GOT3 (cell line): Measurements from ENCODE around the gene SLC8A1.

ENCODE experiments used
- DNase-seq: peaks from one replicate; lab custom pipeline; 2025; ENCODE audit warnings: mixed read lengths; lab: John Stamatoyannopoulos, UW

SLC8A1 gene

DNA sequence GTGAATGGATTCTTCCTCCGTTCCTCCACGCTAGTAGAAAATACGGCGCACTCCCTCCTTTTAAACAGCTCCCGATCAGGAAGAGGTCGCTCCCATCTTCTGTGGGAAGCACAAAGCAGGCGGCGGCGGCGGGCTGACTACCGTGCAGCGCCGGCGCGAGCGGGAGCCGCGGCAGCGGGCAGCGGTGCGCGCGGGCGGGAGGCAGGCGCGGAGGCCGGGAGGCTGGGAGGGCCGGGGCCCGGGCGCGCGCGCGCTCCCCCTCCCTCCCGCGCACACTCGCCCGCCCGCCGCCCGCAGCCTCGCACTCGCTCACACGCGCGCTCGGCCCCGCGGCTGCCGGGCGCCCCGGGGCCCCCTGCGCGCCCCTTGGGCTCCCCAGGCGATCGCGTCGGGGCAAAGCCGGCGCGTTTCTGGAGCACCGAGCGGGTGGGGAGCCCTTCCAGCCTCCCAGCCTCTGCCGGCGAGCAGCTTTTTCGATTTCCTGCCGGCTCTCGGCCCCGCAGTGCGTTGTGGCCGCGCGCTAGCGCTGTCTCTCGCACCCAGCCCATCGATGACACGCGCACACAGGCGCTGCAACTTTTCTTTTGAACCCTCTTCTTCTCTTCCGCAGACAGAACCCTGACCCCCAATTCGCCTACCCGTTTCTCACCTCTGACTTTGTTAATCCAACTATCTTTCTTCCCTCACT is at the start of gene SLC8A1:
SLC8A1 (minus strand) TSS at position 173 of the 688 bp plus-strand sequence.
- DNase-seq: no peak

DNA sequence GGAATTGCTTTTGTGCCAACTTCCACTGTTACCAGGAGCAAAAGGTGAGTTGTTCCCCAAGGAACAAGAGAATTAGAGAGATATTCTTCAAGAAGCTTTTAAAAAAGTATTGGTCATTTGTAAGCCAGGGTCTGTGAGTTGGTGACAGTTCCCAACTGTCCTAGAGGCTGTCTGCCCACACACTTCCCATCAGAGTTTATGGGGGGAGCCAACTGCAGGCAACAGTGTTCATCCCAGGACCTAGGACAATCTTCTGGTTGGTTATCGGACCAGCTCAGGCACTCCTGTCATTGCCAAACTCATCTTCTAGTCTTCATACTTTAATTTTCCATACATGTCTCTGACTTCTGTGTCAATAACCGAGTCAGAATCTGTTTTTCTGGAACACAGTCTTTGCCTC is 47.5 kb upstream of the SLC8A1 start:
- DNase-seq: no peak

- no peak for DNase-seq
These were observed 45.5 kb upstream of the SLC8A1 start for GRCh38 chr2:40497251-40497859.

- no peak for DNase-seq
These were observed 37.7 kb upstream of the SLC8A1 start for GRCh38 chr2:40489678-40489960.

DNA sequence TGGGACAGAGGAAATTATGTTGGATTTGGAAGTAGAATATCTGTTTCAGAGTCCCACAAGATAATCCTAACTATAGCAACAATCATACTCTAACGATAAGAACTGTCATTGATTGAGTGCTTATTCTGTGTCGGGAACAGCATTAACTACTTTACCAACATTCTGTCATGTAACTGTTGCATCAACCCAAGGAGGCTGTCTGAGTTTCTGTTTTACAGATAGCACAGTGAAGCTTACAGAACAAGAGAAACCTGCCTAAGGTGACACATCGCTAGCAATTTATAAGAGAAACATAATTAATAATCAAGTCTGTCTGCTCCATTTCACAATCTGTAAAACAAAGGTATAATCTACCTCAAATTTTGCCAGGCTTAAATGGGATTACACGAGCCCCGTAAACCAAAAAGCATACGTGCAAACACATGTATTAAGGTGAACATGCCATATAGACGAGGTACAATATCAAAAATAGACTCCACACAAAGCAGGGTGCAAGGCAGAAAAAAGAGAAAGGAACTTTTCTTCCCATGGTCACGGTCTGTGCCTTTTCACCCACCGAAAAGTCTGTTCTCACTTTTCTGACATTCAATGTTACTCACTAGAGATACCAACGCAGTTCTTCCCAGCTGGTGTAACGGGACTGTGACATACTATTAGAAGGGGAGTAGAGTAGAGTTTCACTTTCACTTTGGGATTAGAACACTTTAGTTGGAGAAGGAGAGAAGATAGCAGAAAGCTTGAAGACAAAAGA is 37.2 kb upstream of the SLC8A1 start:
- DNase-seq: no peak

GRCh38 chr2:40488101-40488601 is 36.3 kb upstream of the SLC8A1 start:
- DNase-seq: no peak

DNA sequence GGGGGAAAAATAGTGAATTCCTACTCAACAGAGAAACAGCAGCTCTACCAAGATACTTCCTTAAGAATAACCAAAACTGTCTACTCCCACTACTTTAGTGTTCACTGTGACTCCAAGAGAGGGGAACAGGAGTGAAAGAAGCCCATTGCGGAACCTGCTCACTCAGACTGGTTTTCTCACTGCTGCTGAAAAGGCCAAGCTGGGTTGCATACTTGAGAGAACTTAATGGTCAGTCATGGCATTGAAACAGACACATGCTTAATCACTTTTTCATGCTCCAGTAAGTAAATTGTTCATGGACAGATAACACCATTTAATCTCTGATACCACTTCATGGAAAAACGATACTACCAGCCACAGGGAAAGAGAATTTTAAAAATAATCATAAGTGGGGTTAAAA is 35.7 kb upstream of the SLC8A1 start:
- no peak for DNase-seq

GRCh38 chr2:40485854-40486253 is 34.0 kb upstream of the SLC8A1 start:
- DNase-seq: no peak

- no peak for DNase-seq
These were observed 33.4 kb upstream of the SLC8A1 start for GRCh38 chr2:40485318-40485717.

DNA sequence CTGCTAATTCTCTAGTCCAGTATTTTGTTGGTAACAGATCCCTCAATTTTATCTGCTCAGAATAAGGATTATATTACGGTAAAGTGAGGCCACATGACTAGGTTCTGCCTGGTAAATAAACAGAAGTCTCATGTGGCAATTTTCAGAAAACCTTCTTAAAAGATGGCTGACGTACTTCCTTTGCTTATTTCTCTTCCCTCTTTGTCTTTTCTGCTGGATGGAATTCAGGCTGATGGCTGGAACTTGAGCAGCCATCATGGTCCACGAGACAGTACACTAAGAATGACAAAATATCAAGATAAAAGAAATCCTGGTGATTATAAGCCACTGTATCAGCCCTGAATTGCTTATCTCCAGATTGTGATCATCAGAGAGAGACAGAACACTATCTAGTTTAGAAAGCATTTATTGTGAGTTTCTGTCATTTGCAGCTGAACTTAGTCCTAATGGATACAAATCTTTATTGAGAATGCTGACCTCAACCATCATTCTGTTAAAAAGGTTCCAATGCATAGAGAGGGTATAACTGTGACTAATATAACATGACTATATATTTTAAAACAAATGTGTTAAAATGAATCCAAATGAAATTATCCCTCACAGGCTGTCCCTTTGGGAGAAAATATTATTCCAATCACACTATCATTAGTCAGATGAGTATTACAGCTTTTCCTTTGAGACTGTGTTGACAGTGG is 31.8 kb upstream of the SLC8A1 start:
- DNase-seq: no peak

- no peak for DNase-seq
These were observed 28.7 kb upstream of the SLC8A1 start for GRCh38 chr2:40480596-40480995.

- DNase-seq: no peak
These were observed 28.2 kb upstream of the SLC8A1 start for GRCh38 chr2:40480073-40480472.

GRCh38 chr2:40477361-40477760 is 25.5 kb upstream of the SLC8A1 start:
- no peak for DNase-seq

GRCh38 chr2:40476436-40476835 is 24.5 kb upstream of the SLC8A1 start:
- DNase-seq: no peak

DNA sequence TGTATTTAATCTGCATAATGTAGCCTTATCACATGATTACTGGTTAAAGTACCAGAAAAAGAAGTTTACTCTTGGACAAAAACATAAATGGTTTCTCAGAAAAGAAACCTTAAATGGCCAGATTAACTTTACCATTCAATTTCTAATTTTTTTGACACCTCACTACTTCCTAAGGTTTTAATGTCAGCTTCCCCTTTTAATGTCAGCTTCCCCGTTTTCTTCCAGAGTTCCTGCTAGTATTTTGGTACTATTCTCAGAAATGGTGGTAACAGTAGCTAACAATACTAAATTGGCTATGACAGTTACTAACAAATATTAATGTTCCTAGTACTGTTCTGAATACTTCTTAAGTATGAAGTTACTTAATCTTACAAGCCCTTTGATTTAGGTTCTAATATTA is 22.4 kb upstream of the SLC8A1 start:
- no peak for DNase-seq

- DNase-seq: no peak
These were observed 20.0 kb upstream of the SLC8A1 start for GRCh38 chr2:40471866-40472265.

DNA sequence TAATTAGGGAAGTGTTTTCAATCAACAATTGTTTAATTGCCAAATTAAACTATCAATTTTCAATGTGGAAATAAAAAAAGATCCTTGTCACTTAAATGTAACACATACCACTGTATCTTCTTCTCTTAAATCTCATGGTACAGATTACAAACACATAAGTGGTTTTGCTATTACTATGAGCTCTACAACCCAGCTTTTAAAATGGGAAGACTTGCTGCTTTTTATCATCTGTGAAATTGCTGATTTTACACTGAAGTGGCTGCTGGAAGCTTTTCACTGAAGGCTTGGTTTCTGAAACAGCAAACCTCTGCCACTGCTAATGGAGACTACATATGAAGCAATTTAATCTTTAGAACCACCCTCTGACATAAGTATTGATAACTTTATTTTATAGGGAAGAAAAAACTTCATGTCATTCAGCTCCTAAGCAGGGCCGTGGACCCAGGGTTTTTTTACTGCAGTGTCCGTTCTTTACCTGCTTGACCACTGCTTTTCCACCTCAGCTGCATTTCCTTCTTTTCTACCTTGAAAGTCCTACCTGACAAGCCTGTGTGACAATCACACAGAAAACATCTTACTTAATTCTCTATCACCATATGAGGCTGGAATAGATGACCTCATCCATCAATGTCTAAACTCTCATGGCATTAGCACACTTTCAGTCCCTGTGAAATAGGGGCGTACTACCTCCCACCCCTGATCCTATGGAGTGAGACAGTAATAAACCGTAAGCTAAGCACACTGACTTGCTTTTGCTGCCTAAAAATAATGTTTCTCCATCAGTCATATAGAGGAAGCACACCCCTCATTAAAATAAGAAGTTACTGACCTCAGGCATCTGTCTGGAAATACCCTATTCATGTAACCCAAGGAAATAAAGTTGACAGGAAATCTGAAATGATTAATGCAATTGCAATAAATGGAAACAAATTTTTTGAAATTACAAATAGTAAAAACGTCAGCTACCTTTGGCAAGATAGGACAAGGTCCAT is 19.2 kb upstream of the SLC8A1 start:
- no peak for DNase-seq

- DNase-seq: no peak
These were observed 15.2 kb upstream of the SLC8A1 start for GRCh38 chr2:40466935-40467572.

GRCh38 chr2:40466332-40466906 is 14.5 kb upstream of the SLC8A1 start:
- DNase-seq: no peak

GRCh38 chr2:40463112-40463511 is 11.2 kb upstream of the SLC8A1 start:
- no peak for DNase-seq
